Fibroblast of pulmonary artery (primary cell): ENCODE results near the gene SREBF1.

ENCODE experiments used
- DNase-seq: peaks from one replicate; pipeline ENCODE4 v3.0.0-alpha.2; 2010; ENCODE audit warnings: low read depth
- H3K4me3 ChIP-seq: replicated peaks from 2 replicates; pipeline ENCODE4 v1.5.1; 2011; ENCODE audit warnings: low read depth, mild to moderate bottlenecking, control low read depth, low read length, moderate library complexity
- CTCF ChIP-seq: IDR thresholded peaks from 2 replicates; pipeline ENCODE4 v1.5.1; 2011; ENCODE audit warnings: mild to moderate bottlenecking, control low read depth, low read length, inconsistent platforms; ENCODE audit errors: missing control alignments

SREBF1 gene

GRCh38 chr17:17877529-17878358 is 41.0 kb upstream of the SREBF1 start:
- peak; percentile 22 for TF ChIP-seq CTCF
- H3K4me3 ChIP-seq, result no peak overlapping the region
- peak; percentile 97 for DNase-seq

GRCh38 chr17:17876959-17877528 is 40.3 kb upstream of the SREBF1 start:
- no peak overlapping the region for H3K4me3 ChIP-seq
- DNase-seq, result peak; percentile 71
- no peak for TF ChIP-seq CTCF

- H3K4me3 ChIP-seq, result no peak overlapping the region
- DNase-seq, result peak; percentile 28
- no peak for TF ChIP-seq CTCF
These were observed 37.7 kb upstream of the SREBF1 start for GRCh38 chr17:17874478-17874877.

- TF ChIP-seq CTCF, result no peak
- DNase-seq, result no peak
- H3K4me3 ChIP-seq, result no peak overlapping the region
These were observed 36.7 kb upstream of the SREBF1 start for GRCh38 chr17:17873450-17873991.

GRCh38 chr17:17872547-17873345 is 36.0 kb upstream of the SREBF1 start:
- peak; percentile 64 for DNase-seq
- H3K4me3 ChIP-seq, result no peak overlapping the region
- TF ChIP-seq CTCF, result no peak

- H3K4me3 ChIP-seq, result no peak overlapping the region
- DNase-seq, result no peak
- TF ChIP-seq CTCF, result no peak
These were observed 35.1 kb upstream of the SREBF1 start for GRCh38 chr17:17871913-17872312.
